KMS-11 (cell line): Measurements from ENCODE around the gene CLMN.

Source experiments
- H2AFZ ChIP-seq: fragments of 200-600 bp; sonication (generic); 2 replicates; pipeline ENCODE4 v1.6.1; 2016; ENCODE audit warnings: antibody characterized with exemption, mixed run types, low read depth
- H3K27ac ChIP-seq: fragments of 200-600 bp; sonication (generic); 2 replicates; pipeline ENCODE4 v1.6.1; 2016; ENCODE audit warnings: mild to moderate bottlenecking, mixed run types
- H3K27me3 ChIP-seq: fragments of 200-600 bp; sonication (generic); 2 replicates; pipeline ENCODE4 v1.6.1; 2017; ENCODE audit warnings: mild to moderate bottlenecking, low read depth, mixed run types, moderate library complexity; ENCODE audit not compliant: insufficient read depth
- H3K36me3 ChIP-seq: fragments of 200-600 bp; sonication (generic); 2 replicates; pipeline ENCODE4 v1.6.1; 2017; ENCODE audit warnings: mild to moderate bottlenecking, mixed run types; ENCODE audit not compliant: insufficient read depth
- H3K4me1 ChIP-seq: fragments of 200-600 bp; sonication (generic); 2 replicates; pipeline ENCODE4 v1.6.1; 2016; ENCODE audit warnings: mild to moderate bottlenecking, low read depth, mixed run types; ENCODE audit not compliant: poor library complexity, severe bottlenecking
- H3K4me2 ChIP-seq: fragments of 200-600 bp; sonication (generic); 2 replicates; pipeline ENCODE4 v1.7.0; 2016; ENCODE audit warnings: mild to moderate bottlenecking, mixed run types
- H3K4me3 ChIP-seq: fragments of 200-600 bp; sonication (generic); IDR thresholded peaks from 2 replicates; pipeline ENCODE4 v1.6.1; 2017; ENCODE audit warnings: low read depth, low read length, mixed read lengths; ENCODE audit not compliant: insufficient read depth
- H3K79me2 ChIP-seq: fragments of 200-600 bp; sonication (generic); 2 replicates; pipeline ENCODE4 v1.6.1; 2016; ENCODE audit warnings: low read depth, mixed run types; ENCODE audit not compliant: insufficient read depth
- H3K9ac ChIP-seq: fragments of 200-600 bp; sonication (generic); 2 replicates; pipeline ENCODE4 v1.6.1; 2016; ENCODE audit warnings: mild to moderate bottlenecking, mixed run types
- H4K20me1 ChIP-seq: fragments of 200-600 bp; sonication (generic); 2 replicates; pipeline ENCODE4 v1.6.1; 2016; ENCODE audit warnings: mild to moderate bottlenecking, mixed run types; ENCODE audit not compliant: insufficient read depth
- TF ChIP-seq, protein P1 (sequence below): fragments of 200-600 bp; sonication (generic); conservative IDR thresholded peaks from 2 replicates; pipeline ENCODE4 v1.6.1; 2017; ENCODE audit warnings: low read depth, mild to moderate bottlenecking, antibody characterized with exemption, low read length, moderate library complexity, mixed read lengths

Gene CLMN, protein sequence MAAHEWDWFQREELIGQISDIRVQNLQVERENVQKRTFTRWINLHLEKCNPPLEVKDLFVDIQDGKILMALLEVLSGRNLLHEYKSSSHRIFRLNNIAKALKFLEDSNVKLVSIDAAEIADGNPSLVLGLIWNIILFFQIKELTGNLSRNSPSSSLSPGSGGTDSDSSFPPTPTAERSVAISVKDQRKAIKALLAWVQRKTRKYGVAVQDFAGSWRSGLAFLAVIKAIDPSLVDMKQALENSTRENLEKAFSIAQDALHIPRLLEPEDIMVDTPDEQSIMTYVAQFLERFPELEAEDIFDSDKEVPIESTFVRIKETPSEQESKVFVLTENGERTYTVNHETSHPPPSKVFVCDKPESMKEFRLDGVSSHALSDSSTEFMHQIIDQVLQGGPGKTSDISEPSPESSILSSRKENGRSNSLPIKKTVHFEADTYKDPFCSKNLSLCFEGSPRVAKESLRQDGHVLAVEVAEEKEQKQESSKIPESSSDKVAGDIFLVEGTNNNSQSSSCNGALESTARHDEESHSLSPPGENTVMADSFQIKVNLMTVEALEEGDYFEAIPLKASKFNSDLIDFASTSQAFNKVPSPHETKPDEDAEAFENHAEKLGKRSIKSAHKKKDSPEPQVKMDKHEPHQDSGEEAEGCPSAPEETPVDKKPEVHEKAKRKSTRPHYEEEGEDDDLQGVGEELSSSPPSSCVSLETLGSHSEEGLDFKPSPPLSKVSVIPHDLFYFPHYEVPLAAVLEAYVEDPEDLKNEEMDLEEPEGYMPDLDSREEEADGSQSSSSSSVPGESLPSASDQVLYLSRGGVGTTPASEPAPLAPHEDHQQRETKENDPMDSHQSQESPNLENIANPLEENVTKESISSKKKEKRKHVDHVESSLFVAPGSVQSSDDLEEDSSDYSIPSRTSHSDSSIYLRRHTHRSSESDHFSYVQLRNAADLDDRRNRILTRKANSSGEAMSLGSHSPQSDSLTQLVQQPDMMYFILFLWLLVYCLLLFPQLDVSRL

DNA sequence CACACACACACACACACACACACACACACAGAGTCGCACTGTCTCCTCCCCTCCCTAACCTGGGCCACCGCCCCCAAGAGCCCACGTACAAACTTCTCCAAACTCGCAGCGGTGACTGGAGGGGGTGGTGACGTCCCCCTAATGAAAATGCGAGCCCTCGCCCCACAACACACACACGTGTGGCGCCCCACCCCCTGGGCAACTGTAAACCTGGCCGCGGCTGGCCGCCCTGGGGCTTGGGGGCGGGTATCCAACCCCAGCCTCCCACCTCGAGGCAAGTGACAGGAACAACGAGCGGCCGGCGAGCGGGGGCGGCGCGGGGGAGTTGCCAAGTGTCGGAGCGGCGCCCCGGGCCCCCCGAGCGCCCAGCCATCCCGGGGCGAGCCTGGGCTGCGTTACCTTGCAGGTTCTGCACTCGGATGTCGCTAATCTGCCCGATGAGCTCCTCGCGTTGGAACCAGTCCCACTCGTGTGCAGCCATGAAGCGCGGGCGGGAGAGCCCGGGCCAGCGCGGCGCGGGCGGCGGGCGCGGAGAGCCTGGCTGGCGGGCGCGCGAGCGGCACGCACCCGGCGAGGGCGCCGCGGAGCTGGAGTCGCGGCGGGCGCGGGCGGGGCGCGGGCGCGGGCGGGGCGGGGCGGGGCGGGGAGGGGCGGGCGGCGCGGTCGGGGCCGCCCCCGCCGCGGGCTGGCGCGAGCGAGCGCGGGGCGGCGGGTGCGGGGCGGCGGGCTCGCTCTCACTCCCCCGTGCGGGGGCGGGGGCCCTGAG, at the start of gene CLMN:
Gene CLMN (minus strand): TSS at position 597 of the 766 bp plus-strand sequence. CDS start 116 bp downstream, at position 481.
- no peak within 1 kb of the TSS for H3K4me3 ChIP-seq
- TF ChIP-seq, protein P1, sequence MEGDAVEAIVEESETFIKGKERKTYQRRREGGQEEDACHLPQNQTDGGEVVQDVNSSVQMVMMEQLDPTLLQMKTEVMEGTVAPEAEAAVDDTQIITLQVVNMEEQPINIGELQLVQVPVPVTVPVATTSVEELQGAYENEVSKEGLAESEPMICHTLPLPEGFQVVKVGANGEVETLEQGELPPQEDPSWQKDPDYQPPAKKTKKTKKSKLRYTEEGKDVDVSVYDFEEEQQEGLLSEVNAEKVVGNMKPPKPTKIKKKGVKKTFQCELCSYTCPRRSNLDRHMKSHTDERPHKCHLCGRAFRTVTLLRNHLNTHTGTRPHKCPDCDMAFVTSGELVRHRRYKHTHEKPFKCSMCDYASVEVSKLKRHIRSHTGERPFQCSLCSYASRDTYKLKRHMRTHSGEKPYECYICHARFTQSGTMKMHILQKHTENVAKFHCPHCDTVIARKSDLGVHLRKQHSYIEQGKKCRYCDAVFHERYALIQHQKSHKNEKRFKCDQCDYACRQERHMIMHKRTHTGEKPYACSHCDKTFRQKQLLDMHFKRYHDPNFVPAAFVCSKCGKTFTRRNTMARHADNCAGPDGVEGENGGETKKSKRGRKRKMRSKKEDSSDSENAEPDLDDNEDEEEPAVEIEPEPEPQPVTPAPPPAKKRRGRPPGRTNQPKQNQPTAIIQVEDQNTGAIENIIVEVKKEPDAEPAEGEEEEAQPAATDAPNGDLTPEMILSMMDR = no peak
- H2AFZ ChIP-seq = peak within 1 kb of the TSS; percentile 75
- H3K4me1 ChIP-seq = no peaks in the 10 kb centered on the region
- peak within 1 kb of the TSS; percentile 57 for H3K4me2 ChIP-seq
- H3K9ac ChIP-seq = peak within 1 kb of the TSS; percentile 39; the same call in 1 of the 2 replicates
- no peaks in the 10 kb centered on the region for H3K79me2 ChIP-seq
- no peak within 1 kb of the TSS for H3K27ac ChIP-seq
- no peaks in the 10 kb centered on the region for H3K36me3 ChIP-seq
- H4K20me1 ChIP-seq = no peaks in the 10 kb centered on the region
- no peaks in the 10 kb centered on the region for H3K27me3 ChIP-seq

DNA sequence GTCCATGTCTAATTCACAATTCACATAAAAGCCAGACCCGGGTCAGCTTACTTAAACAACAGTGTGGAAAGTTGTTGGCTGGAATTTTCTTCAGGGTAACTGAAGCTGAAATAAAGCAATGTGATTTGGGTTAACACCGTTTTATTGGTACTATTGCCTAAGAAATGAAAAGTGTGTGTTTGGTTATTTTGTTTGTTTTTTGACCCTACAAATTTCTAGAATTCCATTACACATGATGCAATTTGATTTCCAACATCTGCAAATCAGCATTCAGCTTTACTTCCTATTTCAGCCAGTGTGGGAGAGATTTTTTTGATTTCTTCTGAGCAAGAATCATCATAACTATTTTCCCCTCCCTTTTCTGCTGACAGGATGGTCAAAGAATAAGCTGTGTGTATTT, 45.7 kb upstream of the CLMN start:
- no peak overlapping the region for H2AFZ ChIP-seq
- TF ChIP-seq, protein P1 = no peak
- H3K9ac ChIP-seq = no peak overlapping the region
- H3K27ac ChIP-seq = no peak overlapping the region
- H4K20me1 ChIP-seq = no peaks in the 10 kb centered on the region
- H3K4me1 ChIP-seq = no peaks in the 10 kb centered on the region
- H3K79me2 ChIP-seq = no peaks in the 10 kb centered on the region
- H3K36me3 ChIP-seq = no peaks in the 10 kb centered on the region
- no peaks in the 10 kb centered on the region for H3K27me3 ChIP-seq
- H3K4me3 ChIP-seq = no peak overlapping the region
- no peak overlapping the region for H3K4me2 ChIP-seq

DNA sequence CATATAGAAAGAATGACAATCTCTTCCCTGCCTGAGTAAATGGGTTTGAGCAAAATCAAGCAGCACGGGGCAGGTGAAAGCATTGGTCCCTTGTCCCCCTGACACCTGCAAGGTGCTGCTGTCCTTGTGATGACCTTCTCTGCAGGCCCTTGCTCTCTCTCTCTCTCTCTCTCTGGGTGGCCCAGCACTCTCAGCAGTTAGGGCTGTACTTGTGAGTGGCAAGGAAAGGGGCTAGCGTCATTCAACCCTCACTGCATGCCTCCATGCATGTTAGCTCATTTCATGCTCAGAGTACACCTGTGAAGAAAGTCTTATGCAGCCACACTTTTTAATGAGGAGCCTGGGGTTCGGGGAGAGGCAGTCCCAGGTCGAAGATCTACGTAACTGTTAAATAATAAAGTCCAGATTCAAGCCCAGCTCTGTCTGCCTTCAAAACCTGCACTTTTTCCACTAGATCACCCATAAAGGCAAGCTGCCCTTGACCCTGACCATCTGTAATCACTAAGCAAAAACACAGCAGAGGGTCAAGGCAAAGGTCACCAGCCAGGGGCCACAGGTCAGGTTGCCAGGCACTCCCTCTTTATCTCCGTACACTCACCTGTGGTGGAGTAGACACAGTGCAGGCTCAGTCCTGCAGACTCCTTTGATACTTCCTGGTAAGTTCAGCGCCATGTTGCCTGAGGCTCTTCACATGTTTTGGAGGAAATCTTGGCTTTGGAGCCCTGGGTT, 44.9 kb upstream of the CLMN start:
- Histone ChIP-seq H3K4me2 (no peak overlapping the region), H3K9ac (no peak overlapping the region), H3K27me3 (no peaks in the 10 kb centered on the region), H3K36me3 (no peaks in the 10 kb centered on the region), H3K79me2 (no peaks in the 10 kb centered on the region), H2AFZ (no peak overlapping the region), H3K27ac (no peak overlapping the region), H4K20me1 (no peaks in the 10 kb centered on the region), H3K4me3 (no peak overlapping the region), H3K4me1 (no peaks in the 10 kb centered on the region)
- TF ChIP-seq, protein P1 = no peak
